Measurements from ENCODE around the gene PRRT1.
"Not testable (repeated sequence)": the region's sequence is repeated elsewhere in the genome, so short reads cannot be mapped to it uniquely, and the experiment has no call there.

Gene PRRT1

DNA sequence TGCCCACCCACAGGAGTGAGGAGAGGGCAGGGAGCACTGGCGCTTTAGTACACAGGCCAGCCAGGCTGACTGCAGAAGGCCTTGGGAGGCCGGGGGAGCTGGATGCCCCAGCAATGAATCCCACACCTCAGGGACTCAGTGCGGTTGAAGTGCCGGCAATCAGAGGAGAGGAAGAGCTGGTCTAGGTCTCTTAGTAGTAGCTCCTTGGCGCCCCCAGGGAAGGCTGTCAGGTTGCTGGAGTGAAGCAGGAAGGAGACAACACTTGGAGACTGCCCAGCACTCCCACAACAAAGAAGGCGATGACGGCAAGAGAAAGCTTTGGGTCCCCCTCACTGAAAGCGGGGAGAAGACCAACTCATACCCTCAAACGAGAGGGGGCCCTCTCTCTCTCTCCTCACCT lies 34.3 kb downstream of the PRRT1 start:
- DNase-seq = no peak

DNA sequence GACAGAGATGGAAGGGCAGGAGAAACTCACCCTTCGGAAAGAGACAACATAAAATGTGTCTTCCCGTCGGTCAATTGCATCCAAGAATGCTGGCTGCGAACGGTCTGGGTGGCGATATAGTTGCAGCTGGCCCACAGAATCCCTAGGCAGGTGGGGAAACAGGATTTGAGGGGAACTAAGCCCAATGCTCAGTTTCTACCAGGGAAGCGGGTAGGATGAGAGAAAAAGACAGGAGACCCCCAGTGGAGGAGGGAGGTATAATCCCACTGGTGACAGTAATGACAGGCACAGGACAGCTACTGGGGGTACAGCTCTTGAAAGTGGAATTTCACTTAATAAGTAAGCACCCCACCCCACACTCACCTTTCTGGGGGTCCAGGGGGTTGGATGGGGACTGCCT lies 35.1 kb downstream of the PRRT1 start:
- DNase-seq = no peak

DNA sequence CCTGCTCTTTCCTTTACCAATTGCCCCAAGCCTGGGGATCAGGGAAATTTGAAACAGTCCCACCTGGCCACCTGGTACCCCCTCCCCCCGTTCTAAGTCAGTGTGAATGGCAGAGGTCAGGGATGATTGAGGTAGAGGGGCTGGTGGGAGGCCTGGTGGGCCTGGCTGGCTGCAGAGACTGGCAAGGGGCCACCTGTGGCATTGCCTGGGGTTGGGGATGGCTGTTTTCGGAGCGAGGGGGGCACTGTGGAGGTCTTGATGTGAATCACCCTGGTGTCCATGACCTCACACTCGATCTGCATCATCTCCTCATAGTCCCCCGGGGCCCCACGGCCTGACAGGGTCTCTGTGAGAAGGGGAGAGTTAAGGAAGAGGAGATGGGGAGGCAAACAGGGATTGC lies 36.1 kb downstream of the PRRT1 start:
- DNase-seq = no peak

DNA sequence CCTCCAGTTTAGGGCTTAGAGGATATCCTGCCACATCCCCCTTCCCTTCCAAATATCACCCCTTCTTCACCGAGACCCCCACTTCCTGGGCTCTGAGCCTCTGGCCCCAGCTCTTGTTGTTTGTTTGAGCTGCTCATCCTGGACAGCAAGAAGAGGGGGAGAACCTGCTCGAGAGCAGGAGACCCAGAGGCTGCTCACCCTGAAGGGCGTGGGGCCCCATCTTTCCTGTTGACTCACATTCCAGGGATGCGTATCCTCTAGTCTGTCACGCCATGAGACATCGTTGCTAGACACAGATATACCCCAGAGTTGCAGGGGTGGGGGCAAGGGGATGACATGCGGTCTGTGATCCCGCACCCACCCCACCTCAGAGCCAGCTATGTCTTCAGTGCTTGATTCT lies 36.9 kb downstream of the PRRT1 start:
- DNase-seq = no peak

DNA sequence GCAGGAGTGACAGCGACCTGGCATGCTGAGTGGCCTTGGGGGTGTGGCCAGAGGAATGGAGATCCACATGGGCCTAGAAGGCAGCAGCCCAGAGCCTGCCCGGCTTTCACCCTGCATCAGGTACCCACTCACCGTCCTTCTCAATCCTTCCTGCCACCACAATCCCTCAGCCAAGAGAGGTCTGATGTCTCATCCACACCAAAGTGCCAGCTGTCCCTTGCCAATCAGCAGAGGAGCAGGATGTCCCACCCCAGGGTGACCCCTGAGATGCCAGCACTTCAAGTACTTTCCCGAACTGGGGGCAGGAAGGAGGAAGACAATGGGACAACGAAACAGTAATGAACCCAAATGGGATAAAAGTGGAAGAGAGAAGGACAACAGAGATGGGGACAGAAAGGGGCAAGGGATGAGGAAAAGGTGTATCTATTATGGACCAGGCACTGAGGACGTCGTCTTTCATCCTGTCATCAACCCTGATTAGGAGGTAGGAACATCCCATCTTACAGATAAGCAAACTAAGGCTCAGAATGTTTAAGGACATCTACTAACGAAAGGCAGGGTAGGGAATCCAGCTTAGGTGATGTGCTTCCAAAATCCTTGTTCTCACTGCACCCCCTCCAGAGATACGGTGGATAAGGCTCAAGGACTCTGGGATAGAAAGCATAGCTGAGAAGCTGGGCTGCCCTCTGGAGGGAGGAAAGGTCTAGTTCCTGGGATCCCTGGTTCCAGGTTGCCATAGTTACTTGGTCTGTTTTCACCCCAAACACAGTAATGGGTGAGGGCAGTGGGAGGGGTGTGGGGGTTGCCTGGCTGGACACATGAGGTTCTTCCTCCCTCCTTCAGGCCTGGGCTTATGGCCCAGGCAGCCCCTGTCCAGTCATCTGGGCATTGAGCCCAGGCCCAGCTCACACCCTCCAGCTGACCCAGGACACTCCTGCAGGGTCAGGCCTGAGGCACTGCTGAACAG lies 38.1 kb downstream of the PRRT1 start:
- DNase-seq = no peak

DNA sequence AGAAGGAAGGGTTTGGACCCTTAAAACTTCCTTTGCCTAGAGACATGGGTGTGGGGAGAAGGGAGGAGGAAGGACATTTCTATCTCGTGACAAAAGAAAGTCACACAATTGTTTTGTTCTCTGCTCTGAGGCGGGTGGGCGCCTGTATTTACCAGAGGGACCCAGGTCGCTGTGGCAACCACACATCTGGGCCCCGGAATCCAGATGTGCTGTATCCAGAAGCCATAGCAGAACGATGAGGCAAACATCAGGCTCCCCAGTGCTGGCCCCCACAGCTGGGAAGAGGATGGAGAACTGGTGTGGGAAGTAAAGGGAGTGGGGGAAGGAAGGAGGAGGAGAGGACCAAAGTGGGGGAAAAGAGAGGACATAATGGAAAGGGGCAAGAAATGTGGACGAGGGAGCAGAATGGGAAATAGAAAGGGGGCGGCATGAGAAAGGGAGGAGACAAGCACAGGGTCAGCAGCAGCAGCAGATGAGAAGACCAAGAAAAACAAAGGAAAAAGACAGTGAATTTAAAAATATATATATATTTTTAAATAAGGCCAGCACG lies 39.2 kb downstream of the PRRT1 start:
- DNase-seq = no peak

DNA sequence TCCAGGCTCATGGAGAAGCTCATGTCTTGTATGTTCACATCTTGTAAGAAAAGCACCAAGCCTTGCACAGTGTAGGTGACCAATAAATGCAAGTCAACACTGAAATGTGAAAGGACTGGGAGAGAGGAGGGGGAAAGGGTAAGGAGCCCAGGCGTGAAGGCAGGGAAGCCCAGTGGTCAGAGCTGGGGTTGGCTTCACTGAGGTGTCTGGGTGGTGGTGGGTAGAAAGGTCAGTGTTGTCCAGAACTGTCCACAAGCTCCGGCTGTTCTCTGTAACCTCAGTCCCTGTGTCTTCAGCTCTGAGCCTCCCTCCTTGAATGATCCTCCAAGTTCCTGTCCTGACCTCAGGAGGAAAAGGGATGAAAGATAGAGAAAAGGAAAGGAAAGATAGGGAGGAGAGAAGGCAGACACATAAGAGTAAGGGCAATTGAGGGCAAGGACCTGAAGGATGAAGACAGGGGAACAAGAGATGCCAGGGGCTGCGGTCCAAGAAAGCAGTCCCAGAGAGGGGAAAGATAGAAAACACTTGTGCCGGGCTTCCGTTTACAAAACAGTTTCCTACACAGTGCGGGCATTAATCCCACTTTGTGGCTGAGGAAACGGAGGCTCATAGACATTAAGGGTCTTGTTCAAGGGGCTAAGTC lies 40.2 kb downstream of the PRRT1 start:
- DNase-seq = no peak

DNA sequence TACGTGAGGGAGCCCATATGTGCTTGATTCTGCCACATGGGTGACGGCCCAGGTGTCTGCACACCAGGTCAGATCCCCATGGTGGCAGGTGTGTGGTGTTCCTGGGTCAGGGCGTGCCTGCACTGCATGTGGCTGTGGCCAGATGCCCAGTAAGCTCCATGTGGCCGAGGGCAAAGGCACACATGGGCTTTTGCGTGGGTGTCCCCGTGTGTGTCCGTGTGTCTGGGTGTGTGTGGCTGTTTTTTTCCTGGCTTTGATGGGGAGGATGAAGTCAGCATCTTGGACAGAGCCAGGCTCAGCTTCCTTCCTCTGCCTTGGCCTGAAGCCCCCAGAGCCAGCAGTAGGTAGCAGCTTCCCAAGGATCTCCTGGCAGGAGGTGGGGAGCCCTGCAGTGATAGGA lies 41.1 kb downstream of the PRRT1 start:
- no peak for DNase-seq

DNA sequence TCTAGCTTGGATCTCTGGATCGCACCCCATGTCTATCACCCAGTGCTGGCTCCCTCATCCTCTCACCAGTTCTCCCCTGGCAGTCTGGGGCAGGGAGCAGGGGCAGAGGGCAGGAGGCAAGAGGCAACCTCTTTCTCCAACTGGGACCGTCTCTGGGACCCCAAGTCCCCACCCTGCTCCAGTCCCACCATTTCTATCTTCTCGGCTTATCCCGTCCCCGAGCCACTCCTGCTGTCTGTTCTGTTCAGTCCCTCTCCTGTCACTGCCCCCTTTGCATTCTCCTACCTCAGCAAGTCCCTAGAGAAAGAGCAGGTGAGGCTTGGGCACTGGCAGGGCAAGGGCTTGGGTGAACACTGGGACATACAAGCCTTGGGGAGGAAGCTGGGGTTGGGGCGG lies 42.0 kb downstream of the PRRT1 start:
- DNase-seq = no peak

DNA sequence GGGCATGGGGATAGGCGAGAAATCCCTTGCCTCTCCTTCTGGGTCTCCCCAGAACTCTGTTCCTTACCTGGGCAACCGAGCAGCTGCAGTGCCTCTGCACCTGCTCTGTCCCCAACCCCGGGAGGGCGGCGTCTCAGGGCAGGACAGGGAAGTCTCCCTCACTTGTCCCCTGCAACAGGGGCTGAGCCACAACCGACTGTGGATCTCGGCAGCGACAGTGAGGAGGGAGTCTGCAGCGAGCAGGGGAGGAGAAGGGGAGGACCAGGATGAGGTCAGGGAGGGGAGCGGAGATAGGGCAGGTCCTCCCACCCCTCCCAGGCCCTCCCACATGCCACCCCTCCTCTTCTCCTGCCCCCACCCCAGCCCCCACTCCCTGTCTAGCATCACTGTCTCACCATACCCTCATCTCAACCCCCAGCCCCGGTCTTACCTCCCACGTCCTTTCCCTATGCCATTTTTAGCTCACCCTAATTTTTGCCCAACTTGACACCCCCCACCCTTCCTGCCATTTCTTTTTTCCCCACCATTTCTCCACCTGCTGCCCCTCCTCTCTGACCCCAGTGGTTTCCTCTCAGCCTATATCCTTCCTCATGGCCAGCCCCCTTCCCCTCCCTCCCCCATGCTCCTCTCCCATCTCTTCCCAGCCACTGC lies 42.5 kb downstream of the PRRT1 start, which contains the start of gene TNXB:
TSS of gene TNXB (minus strand) at position 225 of the 651 bp plus-strand sequence. CDS start 11,140 bp downstream, outside the sequence.
- DNase-seq = no peak

DNA sequence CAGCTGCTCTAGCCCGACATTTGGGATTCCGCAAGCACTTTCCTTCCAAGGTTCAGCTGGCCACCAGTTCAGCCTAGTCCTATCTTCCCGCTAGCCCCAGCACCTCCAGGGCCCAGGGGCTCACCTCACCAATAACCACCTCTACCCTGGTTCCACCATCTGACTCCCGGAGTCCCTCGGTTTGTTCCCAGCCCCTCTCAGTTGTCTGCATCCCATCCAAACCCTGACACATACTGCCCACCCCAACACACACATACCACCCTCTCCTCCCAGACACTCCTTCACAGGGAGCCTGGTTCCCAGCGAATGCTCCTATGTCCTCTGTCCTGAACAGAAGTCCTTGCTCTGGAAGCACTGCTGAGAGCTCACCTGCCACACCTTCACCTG lies 43.0 kb downstream of the PRRT1 start:
- no peak for DNase-seq

DNA sequence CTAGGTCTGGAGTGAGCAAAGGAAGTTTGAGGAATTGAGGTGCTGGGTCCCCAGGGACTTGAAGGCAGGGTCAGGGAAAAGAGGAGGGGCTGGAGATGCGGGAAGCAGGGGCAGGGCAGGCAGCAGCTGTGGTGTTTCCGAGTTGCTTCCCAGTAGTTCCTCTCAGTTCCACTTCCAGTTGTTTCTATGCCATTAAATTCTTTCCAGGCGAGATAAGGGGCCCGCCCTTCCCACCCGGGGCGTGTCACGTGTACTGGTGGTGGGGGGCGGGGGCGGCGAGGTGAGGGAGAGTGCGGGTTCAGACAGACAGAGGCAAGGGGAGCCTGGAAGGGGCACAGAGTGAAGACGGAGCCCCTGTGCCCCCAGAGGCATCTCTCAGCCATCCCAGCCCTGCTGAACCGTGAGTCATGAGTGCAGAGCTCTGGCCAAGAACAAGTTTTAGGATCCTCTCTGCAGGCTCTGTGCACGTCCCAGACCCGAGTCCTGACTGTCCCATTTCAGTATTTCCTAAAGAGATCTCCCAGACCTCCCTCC lies 43.6 kb downstream of the PRRT1 start:
- no peak for DNase-seq

DNA sequence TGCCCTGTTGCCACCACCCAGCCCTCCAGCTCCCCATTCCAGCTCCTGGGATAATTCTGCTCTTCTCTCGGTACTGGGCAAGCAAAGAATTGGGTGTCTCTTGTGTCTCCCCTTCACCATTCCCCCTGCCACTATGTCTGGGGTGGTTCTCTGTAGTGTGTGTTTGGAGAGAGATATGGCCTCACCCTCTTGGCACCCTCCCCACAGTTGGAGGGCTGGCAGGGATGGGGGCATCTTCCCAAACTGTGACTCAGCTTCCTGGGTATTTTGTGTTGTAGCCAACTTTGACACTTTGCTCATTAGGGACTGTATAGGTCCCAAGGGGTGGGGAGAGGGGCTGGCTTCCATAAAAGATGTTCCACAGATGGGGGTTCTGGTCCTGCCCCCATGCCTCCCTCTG lies 44.3 kb downstream of the PRRT1 start:
- peak in 1 of 2 experiments; percentile 14 for DNase-seq

DNA sequence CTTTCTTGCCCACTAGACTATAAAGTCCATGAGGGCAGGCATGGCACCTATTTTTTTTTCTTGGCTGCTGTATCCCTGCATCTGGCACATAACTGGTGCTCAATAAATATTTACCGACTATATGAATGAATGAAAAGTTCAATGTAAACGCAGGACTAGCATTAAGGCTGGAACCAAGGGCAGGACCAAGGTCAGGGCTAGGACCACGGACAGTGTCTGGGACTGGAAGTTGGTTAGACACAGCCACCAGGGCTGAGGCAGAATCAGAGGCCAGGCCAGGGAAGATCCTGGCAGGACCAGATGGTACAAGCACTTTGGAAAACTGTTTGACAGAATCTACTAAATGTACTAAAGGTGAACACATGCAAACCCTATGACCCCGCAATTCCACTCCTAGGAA lies 46.3 kb downstream of the PRRT1 start:
- DNase-seq = no peak

DNA sequence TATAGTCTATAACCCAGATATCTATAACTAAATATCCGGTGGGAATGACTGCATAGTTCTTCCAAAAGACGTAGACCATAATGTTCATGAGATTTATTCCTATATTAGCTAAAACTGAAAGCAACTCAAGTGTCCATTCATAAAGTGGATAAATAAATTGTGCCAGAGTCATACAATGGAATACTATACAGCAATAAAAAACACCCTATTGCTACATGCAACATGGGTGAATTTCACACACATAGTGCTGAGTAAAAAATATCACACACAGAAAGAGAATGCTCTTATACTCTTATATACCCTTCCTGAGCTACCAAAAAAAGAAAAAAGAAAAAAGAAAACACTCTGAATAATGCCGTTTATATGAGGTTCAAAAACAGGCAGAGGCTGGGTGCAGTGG lies 49.5 kb downstream of the PRRT1 start:
- no peak for DNase-seq

DNA sequence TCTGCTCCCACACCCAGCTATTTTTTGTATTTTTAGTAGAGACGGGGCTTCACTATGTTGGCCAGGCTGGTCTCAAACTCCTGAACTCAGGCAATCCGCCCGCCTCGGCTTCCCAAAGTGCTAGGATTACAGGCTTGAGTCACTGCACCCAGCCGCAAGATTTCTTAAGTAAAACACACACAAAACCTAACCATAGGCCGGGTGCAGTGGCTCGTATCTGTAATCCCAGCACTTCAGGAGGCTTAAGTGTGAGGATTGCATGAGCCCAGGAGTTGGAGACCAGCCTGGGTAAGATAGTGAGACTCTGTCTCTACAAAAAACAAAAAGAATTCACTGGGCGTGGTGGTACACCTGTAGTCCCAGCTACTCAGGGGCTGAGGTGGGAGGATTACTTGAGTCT lies 51.5 kb downstream of the PRRT1 start:
- DNase-seq = not testable (repeated sequence)

Data from NCI-H446 (cell line).